GM18867 (cell line): Measurements from ENCODE around the gene ELOB.
A peak's percentile ranks its signal among the peaks of the same experiment; 100 is the strongest.

Experiments
- ATAC-seq: cut with Tn5 transposase; IDR thresholded peaks from one replicate; pipeline ENCODE4 v1.9.1; 2021; ENCODE audit warnings: mild to moderate bottlenecking, moderate library complexity; ENCODE audit not compliant: unreplicated experiment

The ELOB gene

DNA sequence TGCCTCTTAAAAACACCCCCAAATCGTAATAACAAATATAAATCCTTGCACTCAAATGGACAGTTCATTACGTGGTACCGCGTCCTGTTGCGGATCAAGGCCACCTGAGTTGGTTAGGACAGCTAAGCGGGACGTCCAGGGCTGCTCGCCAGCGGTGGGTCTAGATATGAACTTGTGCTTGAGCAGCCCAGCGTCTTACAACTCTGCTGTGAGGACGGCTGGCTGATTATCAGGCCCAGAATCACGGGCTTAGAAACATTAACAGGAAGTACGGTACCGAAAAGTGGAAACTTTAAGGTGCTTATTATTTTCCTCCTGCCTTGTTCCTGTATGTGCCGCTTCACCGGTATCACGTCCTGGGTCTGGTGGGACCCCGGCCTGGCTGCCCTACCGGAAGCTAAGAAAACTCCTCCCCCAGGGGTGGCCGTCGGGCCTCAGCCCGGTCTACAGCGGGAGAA lies 25.5 kb downstream of the ELOB start:
- ATAC-seq: peak; percentile 42

DNA sequence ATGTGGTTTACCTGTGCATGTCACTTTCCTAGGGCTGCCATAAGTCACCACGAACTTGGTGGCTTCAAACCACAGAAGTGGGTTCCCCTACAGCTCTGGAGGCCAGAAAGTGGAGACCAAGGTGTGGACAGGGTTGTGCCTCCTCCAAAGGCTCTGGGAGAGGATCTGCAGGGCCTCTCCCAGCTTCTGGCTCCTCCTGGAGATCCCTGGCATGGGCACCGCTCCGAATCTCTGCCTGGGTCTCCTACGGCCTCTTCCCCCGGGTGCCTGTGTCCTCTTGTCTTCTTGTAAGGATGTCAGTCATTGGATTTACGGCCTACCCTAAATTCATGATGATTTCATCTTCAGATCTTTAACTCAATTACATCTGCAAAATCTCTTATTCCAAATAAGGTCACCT lies 27.1 kb downstream of the ELOB start:
- ATAC-seq: no peak

DNA sequence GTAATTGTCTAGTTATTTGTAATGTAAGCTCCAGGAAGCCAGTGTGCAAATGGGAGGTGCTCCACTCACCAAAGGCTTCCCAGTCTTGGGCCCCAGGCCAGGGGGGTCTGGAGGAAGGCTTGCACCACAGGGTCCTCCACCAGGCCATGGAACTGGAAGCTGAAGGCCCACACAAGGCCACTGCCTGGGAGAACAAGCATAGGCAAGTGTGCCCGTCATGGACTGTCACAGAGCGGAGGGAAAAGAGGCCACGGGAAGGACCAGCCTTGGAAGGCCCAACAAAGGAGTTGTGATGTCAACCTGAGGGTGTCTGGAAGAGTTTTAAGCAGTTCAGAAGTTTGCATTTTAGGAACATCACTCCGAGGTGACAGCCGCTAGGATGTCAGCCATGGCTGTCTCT lies 27.6 kb downstream of the ELOB start:
- ATAC-seq: no peak

DNA sequence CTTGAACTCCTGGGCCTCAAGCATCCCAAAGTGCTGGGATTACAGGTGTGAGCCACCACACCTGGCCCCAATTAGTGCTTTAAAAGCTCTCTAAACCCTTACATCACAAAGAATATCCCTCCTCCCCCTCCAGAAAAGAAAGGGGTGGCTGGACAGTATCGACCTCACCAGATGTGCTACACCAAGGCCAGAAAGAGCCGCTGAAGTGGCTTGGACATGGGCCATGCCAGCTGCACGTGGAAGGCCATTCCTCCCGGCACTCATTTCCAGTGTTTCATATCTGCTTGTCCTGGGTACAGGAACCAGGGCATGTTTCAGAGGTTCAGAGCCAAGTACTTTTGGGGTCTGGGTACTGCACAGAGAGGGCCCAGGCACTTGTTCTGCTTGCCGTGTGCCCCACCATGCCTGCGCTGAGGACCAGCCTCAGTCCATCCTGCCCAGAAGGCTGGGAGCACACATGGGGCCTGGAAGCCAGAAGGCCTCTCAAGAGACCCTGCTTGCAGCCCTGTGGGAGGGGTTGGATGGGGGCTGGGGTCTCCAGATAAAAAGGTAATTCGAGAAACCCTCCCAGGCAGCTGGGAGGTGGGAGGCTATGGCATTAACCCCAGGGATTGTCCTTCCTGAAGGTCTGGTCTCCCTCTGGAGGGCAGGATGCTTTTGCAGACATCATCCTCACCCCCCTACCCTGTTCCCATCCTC lies 28.2 kb downstream of the ELOB start:
- no peak for ATAC-seq

DNA sequence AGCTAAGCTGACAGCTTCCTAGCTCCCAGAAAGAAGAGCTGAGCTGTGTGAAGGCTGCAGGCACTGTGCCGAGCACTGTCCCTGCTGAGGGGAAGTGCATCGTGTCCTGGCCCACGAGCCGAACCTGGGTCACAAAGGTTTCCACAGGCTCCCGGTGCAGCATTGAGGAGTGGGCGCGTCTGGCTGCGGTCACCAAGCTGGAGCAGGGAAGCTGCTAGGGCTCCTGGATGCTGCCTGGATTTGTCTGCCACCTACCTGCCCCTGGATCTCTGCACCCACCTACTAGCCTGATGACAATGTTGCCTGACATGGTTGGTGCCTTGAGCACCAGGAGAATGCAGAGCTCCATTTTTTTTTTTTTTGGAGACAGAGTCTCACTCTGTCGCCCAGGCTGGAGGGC lies 31.1 kb downstream of the ELOB start:
- ATAC-seq: no peak

DNA sequence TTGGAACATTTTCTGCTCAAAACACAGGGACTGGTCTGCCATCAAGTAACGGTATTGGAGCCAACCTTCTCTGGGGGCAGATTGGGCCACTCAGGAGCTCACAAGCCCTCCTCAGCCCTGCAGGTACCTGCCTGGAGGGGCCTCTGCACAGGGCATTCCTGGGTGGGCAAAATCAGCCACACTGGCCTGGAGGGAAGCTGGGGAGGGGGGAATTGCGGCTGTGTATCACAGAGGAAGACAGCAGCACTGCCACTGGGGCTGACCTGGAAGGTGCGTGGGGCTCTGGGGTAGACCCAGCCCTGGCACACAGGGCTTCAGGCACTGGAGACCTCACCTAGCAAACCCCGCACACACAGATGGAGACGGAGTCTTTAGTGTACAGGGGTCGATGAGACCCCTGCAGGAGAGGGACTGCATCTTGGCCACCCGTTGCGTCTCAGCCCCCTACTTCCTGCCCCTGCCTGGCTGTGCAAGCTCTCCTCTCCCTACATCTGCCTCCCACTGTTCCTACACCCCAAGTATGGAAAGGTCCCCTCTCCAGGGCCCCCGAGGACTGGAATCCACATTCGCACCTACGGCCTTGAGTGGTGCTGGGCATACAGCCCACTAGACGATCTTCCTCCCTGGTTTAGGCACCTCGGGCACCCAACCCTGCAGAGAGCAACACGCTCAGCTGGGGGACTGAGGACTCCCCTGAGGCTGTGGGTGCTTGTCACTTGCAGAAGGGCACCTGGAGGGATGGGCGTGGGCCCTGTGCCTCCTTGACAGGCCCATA lies 31.8 kb downstream of the ELOB start:
- no peak for ATAC-seq

DNA sequence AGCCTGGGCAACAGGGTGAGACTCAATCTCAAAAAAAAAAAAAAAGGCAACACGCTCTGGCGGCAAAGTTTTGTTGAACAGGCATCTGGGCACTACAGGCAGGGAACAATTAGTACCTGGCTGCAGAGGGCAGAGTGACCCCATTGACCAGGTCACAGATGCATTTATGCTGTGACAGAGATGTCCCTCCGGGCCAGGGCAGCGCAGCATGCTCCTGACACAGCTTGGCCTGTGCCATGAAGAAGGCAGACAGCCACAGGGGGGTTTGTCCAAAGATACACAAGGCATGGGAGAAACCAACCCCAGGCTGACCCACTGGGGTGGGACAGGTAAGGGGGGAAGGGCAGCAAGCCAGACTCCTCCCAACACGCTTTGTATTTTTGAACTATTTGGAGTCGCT lies 32.4 kb downstream of the ELOB start:
- ATAC-seq: no peak

DNA sequence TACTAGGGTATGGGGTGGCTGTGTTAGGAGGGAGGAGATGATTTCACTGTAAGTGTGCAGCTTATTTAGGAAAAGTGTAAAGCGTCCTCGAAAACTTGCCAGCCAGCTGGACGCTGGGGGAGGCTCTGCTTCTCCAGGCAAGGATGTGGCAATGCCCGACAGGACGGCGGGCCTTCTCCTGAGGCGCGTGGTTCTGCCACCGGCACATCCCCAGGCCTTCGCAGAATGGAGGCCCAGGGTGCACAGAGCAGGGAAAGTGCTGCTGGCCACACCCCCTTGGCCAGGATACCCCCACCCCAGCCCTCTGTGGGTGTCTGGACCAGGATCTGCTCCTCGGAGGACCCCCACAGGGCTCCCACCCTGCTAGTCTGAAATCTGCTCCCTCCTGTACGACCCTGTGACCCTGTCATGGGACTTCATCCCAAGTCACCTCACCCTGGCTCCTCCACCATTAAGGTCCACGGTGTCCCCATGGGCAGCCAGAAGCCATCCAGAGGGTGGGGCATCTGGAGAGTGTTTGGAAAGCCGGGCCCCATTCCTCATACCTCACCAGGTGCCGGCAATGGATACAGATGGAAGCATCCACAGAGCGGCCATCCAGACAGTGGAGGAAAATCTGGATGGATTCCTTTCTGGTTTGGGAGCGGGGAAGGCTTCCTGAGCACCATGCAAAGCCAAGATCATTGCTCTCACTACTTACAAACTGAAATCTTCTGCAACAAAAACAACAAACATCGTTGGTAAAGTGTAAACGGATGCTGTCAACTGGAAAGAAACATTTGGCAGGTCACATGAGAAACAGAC lies 33.9 kb downstream of the ELOB start:
- ATAC-seq: no peak

DNA sequence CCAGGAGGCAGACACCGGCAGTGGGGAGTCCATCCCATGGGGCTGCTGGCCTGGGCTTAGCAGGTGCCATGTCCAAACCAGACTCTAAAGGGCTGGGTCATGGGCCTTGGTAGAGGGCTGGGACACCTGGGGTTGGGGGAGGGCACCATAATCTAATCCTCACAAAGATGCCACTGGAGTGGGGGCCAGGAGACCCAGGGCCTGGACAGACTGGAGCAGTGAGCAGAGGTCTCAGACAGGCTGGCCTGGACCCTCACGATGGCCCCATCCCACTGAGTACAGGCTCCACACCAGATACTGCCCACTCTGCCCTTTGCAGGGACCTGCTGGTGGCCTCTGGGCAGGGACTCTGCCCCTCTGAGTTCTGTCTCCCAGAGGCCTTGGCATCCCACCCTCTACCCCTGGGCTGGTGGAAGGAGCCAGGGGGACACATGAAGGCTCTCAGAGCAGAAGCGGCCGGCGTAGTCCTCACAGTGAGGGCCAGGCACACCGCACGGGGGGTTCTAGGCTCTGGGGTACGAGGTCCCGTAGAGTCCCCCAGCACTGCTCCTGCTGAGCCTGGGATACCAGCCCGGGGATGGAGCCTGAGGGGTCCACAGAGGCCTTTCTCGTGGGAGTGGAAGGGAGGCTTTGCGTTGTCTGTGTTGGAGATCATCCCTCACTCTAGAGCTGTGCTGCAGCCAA lies 34.6 kb downstream of the ELOB start:
- no peak for ATAC-seq

DNA sequence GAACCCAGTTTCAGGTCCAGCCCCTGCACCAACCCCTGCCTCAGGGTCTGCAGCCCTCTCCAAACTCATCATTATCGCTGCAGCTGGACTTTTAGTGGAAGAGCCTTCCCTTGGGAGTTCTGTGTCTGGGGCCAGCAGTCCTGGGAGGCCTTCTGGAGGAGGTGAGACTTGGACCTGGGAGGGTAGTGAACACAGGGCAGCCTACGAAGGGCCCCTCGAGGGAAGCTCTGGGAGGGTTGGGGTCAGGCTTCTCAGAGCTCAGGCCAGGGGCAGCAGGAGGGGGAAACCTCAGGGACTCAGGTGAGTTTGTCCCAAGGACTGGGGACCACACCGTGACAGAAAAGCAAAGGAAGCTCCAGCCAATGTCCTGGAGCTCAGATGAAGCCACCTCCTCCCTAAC lies 35.9 kb downstream of the ELOB start:
- ATAC-seq: no peak

DNA sequence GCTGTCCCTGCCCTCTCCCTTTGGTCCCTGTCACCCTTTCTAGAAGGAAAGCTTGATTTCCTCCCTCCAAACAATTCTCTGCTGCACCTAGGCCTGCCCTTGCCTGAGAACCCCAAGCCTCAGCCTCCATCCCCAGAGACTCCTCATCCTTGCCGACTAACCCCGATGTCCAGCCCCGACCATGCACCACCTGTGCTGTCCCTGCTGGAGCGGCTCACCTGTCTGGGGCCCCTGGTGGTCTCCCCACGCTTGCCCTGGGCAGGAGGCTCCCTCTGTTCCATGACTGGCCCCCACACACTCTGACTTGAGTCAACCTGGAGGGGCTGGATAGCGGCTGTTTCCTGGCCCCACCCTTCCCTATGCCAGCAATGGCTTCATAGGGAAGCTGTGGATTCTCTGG lies 36.6 kb downstream of the ELOB start:
- no peak for ATAC-seq

DNA sequence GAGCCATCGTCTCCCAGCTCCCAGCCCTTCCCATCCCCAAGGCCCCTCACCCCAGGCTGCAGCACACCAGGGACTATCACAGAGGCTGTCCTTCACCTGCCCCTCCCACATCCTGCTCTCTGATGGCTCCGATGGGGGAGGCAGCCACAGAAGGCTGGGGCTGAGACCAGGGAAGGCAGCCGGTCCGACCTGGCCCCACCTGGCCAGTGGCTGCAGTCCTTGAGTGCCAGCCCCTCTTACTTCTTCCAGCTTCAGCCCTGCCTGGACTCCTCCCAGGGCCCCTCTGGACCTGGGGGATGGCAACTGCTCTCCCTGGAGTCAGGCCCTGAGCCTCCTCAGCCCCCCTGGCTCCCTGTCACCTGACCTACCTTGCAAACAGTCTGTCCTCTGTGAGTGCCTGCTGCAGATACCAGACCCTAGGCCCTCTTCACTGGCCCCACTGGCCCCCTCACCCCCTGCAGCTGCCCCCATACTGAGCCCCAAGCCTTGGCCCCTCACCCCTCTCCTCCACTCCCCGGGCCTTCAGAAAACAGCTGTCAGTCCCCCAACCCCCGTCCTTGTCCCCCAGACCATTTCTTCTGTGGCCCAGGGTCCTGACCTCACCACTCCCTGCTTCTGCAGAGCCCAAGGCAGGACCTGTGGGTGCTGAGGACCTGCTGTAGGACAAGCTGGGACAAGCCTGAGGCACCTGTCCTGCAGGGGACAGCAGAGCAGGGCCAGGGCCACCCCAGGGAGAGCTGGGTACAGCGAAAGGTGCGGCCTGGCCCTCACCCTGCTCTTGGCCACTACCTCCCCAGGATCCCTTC lies 37.3 kb downstream of the ELOB start:
- no peak for ATAC-seq

DNA sequence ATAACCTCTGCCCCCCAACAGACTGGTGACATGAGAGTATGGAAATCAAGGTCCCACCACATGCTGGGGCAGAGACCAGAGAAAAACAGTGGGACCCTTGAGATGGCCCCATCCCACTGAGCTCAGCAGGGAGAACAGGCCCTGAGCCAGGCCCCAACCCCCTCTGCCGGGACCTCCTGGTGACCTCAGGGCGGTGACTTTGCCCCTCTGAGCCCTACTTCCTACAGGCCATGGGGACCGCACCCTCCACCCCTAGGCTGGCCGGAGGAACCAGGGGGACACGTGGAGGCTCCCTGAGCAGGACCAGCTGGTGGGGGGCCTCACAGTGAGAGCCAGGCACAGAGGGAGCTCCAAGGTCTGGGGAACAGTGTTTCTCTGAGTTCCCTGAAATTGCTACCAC lies 38.5 kb downstream of the ELOB start:
- no peak for ATAC-seq

DNA sequence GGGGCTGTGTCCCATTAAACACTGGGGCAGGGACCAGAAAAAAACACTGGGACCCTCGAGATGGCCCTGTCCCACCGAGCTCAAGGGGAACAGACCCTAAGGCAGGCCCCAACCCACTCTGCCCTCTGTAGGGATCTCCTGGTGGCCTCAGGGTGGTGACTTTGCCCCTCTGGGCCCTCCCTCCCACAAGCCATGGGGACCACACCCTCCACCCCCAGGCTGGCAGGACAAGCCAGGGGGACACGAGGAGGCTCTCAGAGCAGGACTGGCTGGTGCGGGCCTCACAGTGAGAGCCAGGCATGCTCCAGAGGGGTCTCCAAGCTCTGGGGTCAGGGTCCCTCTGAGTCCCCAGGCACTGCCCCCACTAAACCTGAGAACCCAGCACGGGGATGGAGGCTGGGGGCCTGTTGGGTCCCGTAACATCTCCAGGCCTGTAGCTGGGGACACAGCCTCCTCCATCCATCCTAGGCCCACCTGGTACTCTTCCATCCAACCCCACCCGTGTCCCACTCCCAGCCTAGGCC lies 39.1 kb downstream of the ELOB start:
- no peak for ATAC-seq

DNA sequence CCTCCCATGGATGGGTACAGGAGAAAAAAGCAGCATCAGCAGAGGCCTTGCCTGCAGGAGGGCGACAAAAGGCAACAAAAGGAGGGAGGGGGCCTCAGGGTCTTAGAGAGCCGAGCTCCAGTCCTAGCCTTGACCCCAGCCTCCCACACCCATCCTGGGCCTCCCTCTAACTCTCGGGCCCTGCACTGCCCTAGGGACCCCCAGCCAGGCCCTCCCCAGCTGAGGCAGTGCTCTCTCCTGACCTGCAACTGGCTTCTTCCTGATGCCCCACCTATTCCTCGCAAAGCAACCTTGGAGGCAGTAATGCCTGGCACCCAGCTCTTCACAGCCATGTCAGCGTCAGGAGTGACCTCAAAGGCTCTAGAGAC lies 39.9 kb downstream of the ELOB start:
- ATAC-seq: no peak

DNA sequence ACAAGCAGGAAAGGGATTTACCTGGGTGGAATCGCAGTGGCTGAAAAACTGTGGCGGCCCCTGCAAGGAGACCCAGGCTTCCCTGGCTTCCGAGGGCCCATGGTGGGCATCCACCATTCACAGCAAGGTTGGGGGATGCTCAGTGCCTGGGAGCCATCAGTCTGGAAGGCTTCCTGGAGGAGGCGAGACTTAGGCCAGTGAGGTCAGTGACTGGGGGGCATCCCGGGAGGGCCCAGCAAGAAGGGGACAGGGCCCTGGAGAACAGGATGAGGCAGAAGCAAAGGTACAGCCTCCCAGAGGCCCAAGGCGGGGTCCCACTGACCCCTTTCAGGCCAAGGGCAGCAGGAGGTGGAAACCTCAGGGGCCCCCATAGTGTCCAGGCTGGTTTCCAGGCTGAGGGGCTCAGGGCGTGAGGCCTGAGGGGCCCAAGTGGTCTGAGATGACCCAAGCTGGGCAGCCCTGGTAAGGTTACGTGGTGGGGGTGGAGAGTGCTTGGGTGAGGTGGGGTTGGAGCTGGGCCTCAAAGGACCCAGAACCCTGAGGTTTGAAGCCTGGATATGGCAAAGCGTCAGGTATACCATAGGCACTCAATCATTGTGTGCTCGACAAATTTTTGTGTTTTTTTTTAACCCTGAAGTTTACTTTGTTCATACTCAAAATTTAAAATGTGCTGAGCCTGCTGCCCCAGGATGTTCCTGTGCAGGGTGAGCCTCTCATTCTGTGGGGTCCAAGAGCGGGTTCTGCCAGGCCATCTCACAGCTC lies 40.4 kb downstream of the ELOB start:
- no peak for ATAC-seq

DNA sequence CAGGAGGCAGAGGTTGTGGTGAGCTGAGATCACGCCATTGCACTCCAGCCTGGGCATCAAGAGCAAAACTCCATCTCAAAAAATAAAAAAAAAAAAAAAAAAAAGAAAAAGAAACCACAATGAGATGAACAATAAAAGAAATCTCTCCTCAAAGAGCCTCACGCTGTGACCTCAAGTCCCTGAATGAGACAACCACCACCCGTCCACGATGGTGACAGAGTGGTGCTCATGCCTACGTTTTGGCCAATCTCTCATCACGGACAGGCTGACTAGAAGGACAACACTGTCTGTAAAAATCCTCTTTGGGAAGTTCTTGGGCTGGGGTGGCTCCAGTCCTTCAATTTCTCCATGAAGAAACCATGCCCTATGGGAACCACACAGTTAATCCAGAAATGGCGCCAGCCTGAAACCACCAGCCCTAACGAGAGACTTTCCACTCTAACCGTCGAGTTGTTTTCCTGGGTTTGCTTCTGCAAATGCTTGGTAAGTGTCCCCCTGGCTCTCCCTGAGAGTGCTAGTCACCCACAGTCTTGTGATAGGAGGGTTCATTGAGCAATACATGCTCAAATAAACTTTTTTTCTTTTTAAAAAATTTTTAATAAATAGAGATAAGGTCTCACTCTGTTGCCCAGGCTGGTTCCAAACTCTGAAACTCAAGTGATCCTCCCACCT lies 42.1 kb downstream of the ELOB start:
- ATAC-seq: no peak

DNA sequence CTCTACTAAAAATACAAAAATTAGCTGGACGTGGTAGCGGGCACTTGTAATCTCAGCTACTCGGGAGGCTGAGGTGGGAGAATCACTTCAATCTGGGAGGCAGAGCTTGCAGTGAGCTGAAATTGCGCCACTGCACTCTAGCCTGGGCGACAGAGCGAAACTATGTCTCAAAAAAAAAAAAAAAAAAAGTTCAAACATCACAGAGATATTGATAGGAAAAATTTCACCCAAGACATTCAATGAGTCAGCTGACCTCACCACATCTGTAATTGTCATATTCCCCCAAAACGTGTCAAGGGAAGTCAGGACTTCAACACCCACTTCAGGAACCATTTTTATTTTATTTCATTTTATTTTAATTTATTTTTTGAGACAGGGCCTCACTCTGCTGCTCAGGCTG lies 49.0 kb downstream of the ELOB start:
- no peak for ATAC-seq

DNA sequence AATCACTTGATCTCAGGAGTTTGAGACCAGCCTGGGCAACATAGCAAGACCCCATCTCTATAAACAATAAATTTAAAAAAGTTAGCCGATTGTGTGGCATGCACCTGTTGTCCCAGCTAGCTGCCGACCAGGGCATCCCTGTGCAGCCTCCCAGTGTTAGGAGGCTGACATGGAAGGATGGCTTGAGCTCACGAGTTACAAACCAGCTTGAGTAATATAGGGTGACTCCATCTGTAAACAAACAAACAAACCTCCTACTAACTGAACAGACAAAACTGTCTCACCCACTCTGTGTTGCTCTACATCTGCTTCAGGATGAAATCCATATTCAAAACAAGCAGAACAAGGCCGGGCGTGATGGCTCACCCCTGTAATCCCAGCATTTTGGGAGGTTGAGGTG lies 50.2 kb downstream of the ELOB start:
- ATAC-seq: no peak
